ENCODE results near the gene KNDC1. TPM values are rescaled to one million over a fixed set of nuclear protein-coding genes. Genes with fewer than 3 reads are reported as not detected.

KNDC1 gene
- total and polyA plus RNA-seq, 12 donors = 1.0 to 93.4 (median 39.0) TPM

- no peaks in the 10 kb centered on the region for H3K36me3 ChIP-seq (replicated peaks in 1 of 2)
- TF ChIP-seq CTCF (IDR thresholded peaks at IDR 0.05) (no peak), POLR2A (IDR thresholded peaks at IDR 0.05) (no peak)
- no peaks in the 10 kb centered on the region for H3K9me3 ChIP-seq (replicated peaks in 1 of 3)
- no peak overlapping the region for H3K4me3 ChIP-seq
- WGBS, 4 donors = 67 to 71% (median 69%) methylated on average over 8 to 17 of the region's 17 CpGs
- no peak for DNase-seq
- no peaks in the 10 kb centered on the region for H3K27me3 ChIP-seq
- intact Hi-C loops (cut with DNase I) = no loop called here
- no peak overlapping the region for H3K27ac ChIP-seq
- H3K4me1 ChIP-seq (replicated peaks in 1 of 2) = peaks cover 0 to 4% of the 10 kb centered on the region in 2 donors
Measured at GRCh38 chr10:133115976-133116375, 44.0 kb upstream of the KNDC1 start.

- intact Hi-C loops (cut with DNase I) = no loop called here
- no peak for TF ChIP-seq CTCF (IDR thresholded peaks at IDR 0.05)
- no peak for TF ChIP-seq POLR2A (IDR thresholded peaks at IDR 0.05)
- DNase-seq = no peak
- Histone ChIP-seq H3K27me3 (no peaks in the 10 kb centered on the region), H3K27ac (no peak overlapping the region), H3K36me3 (replicated peaks in 1 of 2) (no peaks in the 10 kb centered on the region), H3K4me1 (replicated peaks in 1 of 2) (peaks cover 0 to 4% of the 10 kb centered on the region in 2 donors), H3K4me3 (no peak overlapping the region), H3K9me3 (replicated peaks in 1 of 3) (no peaks in the 10 kb centered on the region)
- WGBS, 4 donors = 77 to 91% (median 78%) methylated on average over 6 to 14 of the region's 14 CpGs
Measured at GRCh38 chr10:133116455-133116854, 43.6 kb upstream of the KNDC1 start.

DNA sequence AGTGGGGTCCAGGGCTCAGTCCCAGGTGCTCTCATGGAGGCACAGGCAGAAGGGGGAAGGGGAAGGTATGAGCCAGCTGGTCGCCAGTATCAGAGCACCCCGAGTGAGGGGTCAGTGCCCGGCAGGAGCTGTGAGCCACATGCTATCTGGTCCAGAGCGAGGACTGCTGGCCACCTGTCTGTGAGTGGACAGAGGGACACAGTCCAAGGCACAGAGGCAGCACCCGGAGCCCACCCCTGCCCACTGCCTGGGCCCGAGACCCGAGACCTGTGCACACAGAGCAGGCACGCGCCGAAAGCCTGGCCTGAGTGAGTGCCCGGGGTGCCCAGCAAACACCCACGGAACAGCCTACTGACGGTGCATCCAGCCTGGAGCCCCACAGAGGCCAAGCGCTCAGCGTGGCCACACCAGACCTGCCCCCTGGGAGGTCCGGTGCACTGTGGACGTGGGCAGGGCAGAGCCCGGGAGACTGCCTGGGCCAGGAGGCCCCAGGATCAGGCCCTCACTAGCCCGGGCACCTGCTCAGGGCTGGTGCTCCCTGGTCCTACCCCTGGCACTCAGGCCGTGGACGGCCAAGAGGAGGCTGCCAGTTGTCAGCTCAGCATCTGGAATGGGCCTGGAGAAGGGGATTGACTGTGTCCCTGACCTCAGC lies 42.9 kb upstream of the KNDC1 start:
- Histone ChIP-seq H3K9me3 (replicated peaks in 1 of 3) (no peaks in the 10 kb centered on the region), H3K27me3 (no peaks in the 10 kb centered on the region), H3K4me3 (no peak overlapping the region), H3K4me1 (replicated peaks in 1 of 2) (peaks cover 0 to 4% of the 10 kb centered on the region in 2 donors), H3K27ac (peak overlapping the region in 2 of 5 donors; percentile 13 to 52), H3K36me3 (replicated peaks in 1 of 2) (no peaks in the 10 kb centered on the region)
- no peak for DNase-seq
- TF ChIP-seq CTCF (IDR thresholded peaks at IDR 0.05) = no peak
- intact Hi-C loops (cut with DNase I) = no loop called here
- 86 to 91% (median 88%) methylated on average over 6 to 21 of the region's 21 CpGs for WGBS, 4 donors

- no peaks in the 10 kb centered on the region for H3K36me3 ChIP-seq (replicated peaks in 1 of 2)
- H3K9me3 ChIP-seq (replicated peaks in 1 of 3) = no peaks in the 10 kb centered on the region
- H3K4me1 ChIP-seq (replicated peaks in 1 of 2) = peaks cover 0 to 4% of the 10 kb centered on the region in 2 donors
- TF ChIP-seq CTCF (IDR thresholded peaks at IDR 0.05) (no peak), POLR2A (IDR thresholded peaks at IDR 0.05) (peak in 1 of 2 donors; percentile 25)
- peak overlapping the region in 1 of 5 donors; percentile 52 for H3K27ac ChIP-seq
- 45 to 53% (median 50%) methylated on average over 1 to 8 of the region's 8 CpGs for WGBS, 4 donors
- H3K4me3 ChIP-seq = no peak overlapping the region
- DNase-seq = peak; percentile 38 to 91 (median 75)
- H3K27me3 ChIP-seq = no peaks in the 10 kb centered on the region
- intact Hi-C loops (cut with DNase I) = no loop called here
Measured at GRCh38 chr10:133117688-133118071, 42.3 kb upstream of the KNDC1 start.

Measured in adrenal gland (tissue), 12 donors.